MCF 10A (cell line): ENCODE measurements around the gene DDX46. TPM values are rescaled to one million over a fixed set of nuclear protein-coding genes. Genes with fewer than 3 reads are reported as not detected.

Experiments used
- BruUV-seq: library from RNA; stranded (reverse); fragments of 400-500 nt; replicated peaks from 2 replicates; lab custom pipeline; 2021; lab: Mats Ljungman, UMichigan
- CTCF ChIA-PET: fragments of 300-600 bp; sonication (Branson Sonifier 250); formaldehyde crosslinking; extraction: SDS; loops from one replicate; lab custom pipeline; 2021; ENCODE audit warnings: antibody characterized with exemption, inconsistent platforms; lab: Yijun Ruan, JAX
- POLR2A ChIA-PET: fragments of 300-600, 350-650 bp; sonication (Branson Sonifier 250); formaldehyde crosslinking; extraction: SDS; loops from one replicate; lab custom pipeline; 2020; ENCODE audit warnings: antibody characterized with exemption, inconsistent platforms; lab: Yijun Ruan, JAX
- DNase-seq: peaks from one replicate; pipeline ENCODE4 v3.0.0-alpha.2; 2018; ENCODE audit not compliant: unreplicated experiment
- H3K27ac Mint-ChIP-seq: one replicate; pipeline ENCODE4 v1.8.0; 2022; ENCODE audit warnings: mild to moderate bottlenecking, low read depth, mixed read lengths; ENCODE audit not compliant: unreplicated experiment
- H3K27me3 Mint-ChIP-seq: one replicate; pipeline ENCODE4 v1.8.0; 2022; ENCODE audit warnings: mixed read lengths; ENCODE audit not compliant: insufficient read depth, unreplicated experiment
- H3K36me3 Mint-ChIP-seq: one replicate; pipeline ENCODE4 v1.8.0; 2022; ENCODE audit warnings: mild to moderate bottlenecking, moderate library complexity, mixed read lengths; ENCODE audit not compliant: insufficient read depth, unreplicated experiment
- H3K4me1 Mint-ChIP-seq: one replicate; pipeline ENCODE4 v1.8.0; 2022; ENCODE audit warnings: mixed read lengths; ENCODE audit not compliant: insufficient read depth, unreplicated experiment
- H3K4me3 Mint-ChIP-seq: one replicate; pipeline ENCODE4 v1.8.0; 2022; ENCODE audit warnings: mild to moderate bottlenecking, moderate library complexity, mixed read lengths; ENCODE audit not compliant: unreplicated experiment
- H3K9me3 Mint-ChIP-seq: one replicate; pipeline ENCODE4 v1.8.0; 2022; ENCODE audit warnings: mixed read lengths; ENCODE audit not compliant: unreplicated experiment
- intact Hi-C: fragments of 100-400 bp; cut with micrococcal nuclease; formaldehyde crosslinking; loops from 2 replicates; pipeline ENCODE4 v1.14.1; 2022
- total RNA-seq: library from RNA; stranded (reverse); gene quantifications from 2 replicates; pipeline ENCODE4 v1.2.3, GENCODE V29; 2022
- TF ChIP-seq, protein P1 (sequence below): fragments of 200-600 bp; IDR thresholded peaks from one replicate; pipeline ENCODE4 v1.8.0; 2022; ENCODE audit warnings: antibody characterized with exemption, mild to moderate bottlenecking; ENCODE audit not compliant: unreplicated experiment

The DDX46 gene
- total RNA-seq, 1 experiment from 2014 or later: 77.0 TPM

- H3K36me3 Mint-ChIP-seq: peaks cover 21% of the 10 kb centered on the region
- no peaks in the 10 kb centered on the region for H3K27me3 Mint-ChIP-seq
- H3K27ac Mint-ChIP-seq: peak overlapping the region; percentile 97
- TSS peak; percentile 44 for BruUV-seq
- peaks cover 28% of the 10 kb centered on the region for H3K4me1 Mint-ChIP-seq
- DNase-seq: peak; percentile 79
- ChIA-PET CTCF (interaction anchor here (0.7 to 1.9 kb wide), 3 partner anchors 26 to 30 kb away, joined by 3 to 5 read pairs (median 3); partner anchors contain the start of gene PCBD2), POLR2A (interaction anchor here (0.5 to 2.9 kb wide), 8 partner anchors 8 to 30 kb away, joined by 3 to 32 read pairs (median 16); partner anchors contain the start of genes C5orf24 and PCBD2)
- H3K4me3 Mint-ChIP-seq: peak overlapping the region; percentile 98
- H3K9me3 Mint-ChIP-seq: no peaks in the 10 kb centered on the region
- TF ChIP-seq, protein P1, sequence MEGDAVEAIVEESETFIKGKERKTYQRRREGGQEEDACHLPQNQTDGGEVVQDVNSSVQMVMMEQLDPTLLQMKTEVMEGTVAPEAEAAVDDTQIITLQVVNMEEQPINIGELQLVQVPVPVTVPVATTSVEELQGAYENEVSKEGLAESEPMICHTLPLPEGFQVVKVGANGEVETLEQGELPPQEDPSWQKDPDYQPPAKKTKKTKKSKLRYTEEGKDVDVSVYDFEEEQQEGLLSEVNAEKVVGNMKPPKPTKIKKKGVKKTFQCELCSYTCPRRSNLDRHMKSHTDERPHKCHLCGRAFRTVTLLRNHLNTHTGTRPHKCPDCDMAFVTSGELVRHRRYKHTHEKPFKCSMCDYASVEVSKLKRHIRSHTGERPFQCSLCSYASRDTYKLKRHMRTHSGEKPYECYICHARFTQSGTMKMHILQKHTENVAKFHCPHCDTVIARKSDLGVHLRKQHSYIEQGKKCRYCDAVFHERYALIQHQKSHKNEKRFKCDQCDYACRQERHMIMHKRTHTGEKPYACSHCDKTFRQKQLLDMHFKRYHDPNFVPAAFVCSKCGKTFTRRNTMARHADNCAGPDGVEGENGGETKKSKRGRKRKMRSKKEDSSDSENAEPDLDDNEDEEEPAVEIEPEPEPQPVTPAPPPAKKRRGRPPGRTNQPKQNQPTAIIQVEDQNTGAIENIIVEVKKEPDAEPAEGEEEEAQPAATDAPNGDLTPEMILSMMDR: no peak
- intact Hi-C loops: loop anchor here (1.0 kb wide), 1 partner anchor 29 kb away; no protein-coding TSS in a partner anchor
These were observed 116.5 kb downstream of the DDX46 start for GRCh38 chr5:134874831-134875655.

GRCh38 chr5:134877159-134877558 lies 118.6 kb downstream of the DDX46 start:
- H3K9me3 Mint-ChIP-seq: no peaks in the 10 kb centered on the region
- no peak overlapping the region for H3K4me3 Mint-ChIP-seq
- POLR2A ChIA-PET: interaction anchor here (1.0 kb wide), 1 partner anchor 9 kb away, joined by 4 read pairs; no protein-coding TSS in a partner anchor
- H3K4me1 Mint-ChIP-seq: peaks cover 28% of the 10 kb centered on the region
- no peak overlapping the region for H3K27ac Mint-ChIP-seq
- peaks cover 27% of the 10 kb centered on the region for H3K36me3 Mint-ChIP-seq
- TF ChIP-seq, protein P1: no peak
- no peak for DNase-seq
- no TSS peak for BruUV-seq
- H3K27me3 Mint-ChIP-seq: no peaks in the 10 kb centered on the region
- intact Hi-C loops: no loop called here
- CTCF ChIA-PET: interaction anchor here (1.1 to 1.3 kb wide), 2 partner anchors 9 to 16 kb away, joined by 3 to 6 read pairs; no protein-coding TSS in a partner anchor

DNA sequence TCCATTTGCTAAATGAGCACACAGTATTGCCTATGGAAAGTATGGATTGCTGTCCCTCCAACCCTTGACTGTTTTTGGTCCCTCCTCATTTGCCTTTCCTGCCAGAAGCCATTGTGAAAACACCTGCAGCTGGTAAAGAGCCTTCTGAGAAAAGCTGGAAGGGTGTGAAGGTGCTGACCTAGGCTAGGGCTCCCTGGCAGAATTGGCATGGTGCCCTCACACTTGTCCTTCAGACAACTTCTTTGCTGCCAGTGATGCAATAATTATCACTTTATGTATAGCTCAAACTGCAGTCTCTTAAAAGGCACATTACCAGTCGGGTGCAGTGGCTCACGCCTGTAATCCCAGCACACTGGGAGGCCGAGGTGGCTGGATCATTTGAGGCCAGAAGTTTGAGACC lies 119.8 kb downstream of the DDX46 start:
- no peak overlapping the region for H3K4me3 Mint-ChIP-seq
- H3K9me3 Mint-ChIP-seq: no peaks in the 10 kb centered on the region
- no TSS peak for BruUV-seq
- TF ChIP-seq, protein P1: no peak
- H3K36me3 Mint-ChIP-seq: peaks cover 24% of the 10 kb centered on the region
- intact Hi-C loops: no loop called here
- no peaks in the 10 kb centered on the region for H3K27me3 Mint-ChIP-seq
- POLR2A ChIA-PET: no interaction called here
- H3K27ac Mint-ChIP-seq: no peak overlapping the region
- DNase-seq: peak; percentile 42
- H3K4me1 Mint-ChIP-seq: peaks cover 28% of the 10 kb centered on the region
- CTCF ChIA-PET: interaction anchor here (0.5 to 1.1 kb wide), 3 partner anchors 24 to 653 kb away, joined by 3 to 4 read pairs (median 3); partner anchors contain the start of gene PPP2CA

- BruUV-seq: no TSS peak
- H3K27me3 Mint-ChIP-seq: no peaks in the 10 kb centered on the region
- no peak overlapping the region for H3K27ac Mint-ChIP-seq
- TF ChIP-seq, protein P1: no peak
- intact Hi-C loops: no loop called here
- no peaks in the 10 kb centered on the region for H3K9me3 Mint-ChIP-seq
- ChIA-PET POLR2A (interaction anchor here (1.0 kb wide), 1 partner anchor 25 kb away, joined by 5 read pairs; the partner anchor contains the start of gene PCBD2), CTCF (no interaction called here)
- peaks cover 28% of the 10 kb centered on the region for H3K4me1 Mint-ChIP-seq
- no peak for DNase-seq
- H3K36me3 Mint-ChIP-seq: peaks cover 20% of the 10 kb centered on the region
- no peak overlapping the region for H3K4me3 Mint-ChIP-seq
These were observed 120.9 kb downstream of the DDX46 start for GRCh38 chr5:134879456-134879855.
